ENCODE results near the gene SQOR. TPM values are rescaled to one million over a fixed set of nuclear protein-coding genes. Genes with fewer than 3 reads are reported as not detected.

Gene SQOR
- polyA plus RNA-seq, 2 of the 4 experiments (the other 2 are of a cell fraction), result 33.8 to 71.7 TPM

DNA sequence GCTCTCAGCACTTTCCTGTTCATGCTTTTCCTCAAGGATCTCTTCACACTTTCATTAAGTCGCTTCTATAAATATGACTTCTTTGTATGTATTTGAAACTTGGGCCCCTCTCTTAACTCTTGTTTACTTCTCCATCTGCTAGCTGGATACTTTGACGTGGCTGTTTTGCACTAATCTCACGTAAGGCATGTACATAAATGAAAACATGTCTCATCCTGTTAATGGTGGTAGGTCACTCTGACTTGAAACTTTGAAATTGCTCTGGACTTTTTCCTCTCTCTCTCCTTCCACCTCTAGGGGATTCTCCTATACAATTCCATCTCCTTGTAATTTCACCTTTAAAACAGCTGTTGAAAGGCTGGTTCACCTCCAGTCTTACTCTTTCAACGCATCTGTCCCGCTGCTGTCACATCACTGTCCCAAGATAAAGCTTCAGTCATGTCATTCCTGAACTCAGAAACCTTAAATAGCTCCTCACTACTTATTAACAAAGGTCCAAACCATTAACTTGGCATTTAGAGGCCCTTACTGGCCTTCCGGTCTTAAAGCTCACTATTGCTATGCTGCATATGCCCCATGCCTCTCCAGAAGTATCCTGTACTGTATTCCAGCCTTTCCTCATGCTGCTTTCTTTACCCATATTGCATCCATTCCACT, 46.5 kb upstream of the SQOR start:
- Histone ChIP-seq H3K4me3 (peak overlapping the region; percentile 75), H3K4me1 (peaks cover 23% of the 10 kb centered on the region; the same call in 2 of the 3 replicates), H3K27ac (peak overlapping the region; percentile 95 to 98), H3K9me3 (no peaks in the 10 kb centered on the region), H3K4me2 (peak overlapping the region; percentile 97)
- DNase-seq (ENCODE audit: low read depth in 1 of 2, low spot score in 1 of 2) (no peak), FAIRE-seq (no peak), ATAC-seq (no peak)
- ChIA-PET POLR2A (no interaction called here), CTCF (interaction anchor here (1.3 to 3.9 kb wide), 3 partner anchors 25 to 157 kb away, joined by 4 to 21 read pairs (median 11); no protein-coding TSS in a partner anchor)
- no peak for TF ChIP-seq KDM5A (IDR thresholded peaks at IDR 0.05)
- TF ChIP-seq, protein P1, sequence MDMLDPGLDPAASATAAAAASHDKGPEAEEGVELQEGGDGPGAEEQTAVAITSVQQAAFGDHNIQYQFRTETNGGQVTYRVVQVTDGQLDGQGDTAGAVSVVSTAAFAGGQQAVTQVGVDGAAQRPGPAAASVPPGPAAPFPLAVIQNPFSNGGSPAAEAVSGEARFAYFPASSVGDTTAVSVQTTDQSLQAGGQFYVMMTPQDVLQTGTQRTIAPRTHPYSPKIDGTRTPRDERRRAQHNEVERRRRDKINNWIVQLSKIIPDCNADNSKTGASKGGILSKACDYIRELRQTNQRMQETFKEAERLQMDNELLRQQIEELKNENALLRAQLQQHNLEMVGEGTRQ (IDR thresholded peaks at IDR 0.05), result no peak
- TF ChIP-seq SREBF2 (IDR thresholded peaks at IDR 0.05), result no peak
- no peak for TF ChIP-seq FOSB (CRISPR knock-in tag; IDR thresholded peaks at IDR 0.05)
- TF ChIP-seq, protein P2, sequence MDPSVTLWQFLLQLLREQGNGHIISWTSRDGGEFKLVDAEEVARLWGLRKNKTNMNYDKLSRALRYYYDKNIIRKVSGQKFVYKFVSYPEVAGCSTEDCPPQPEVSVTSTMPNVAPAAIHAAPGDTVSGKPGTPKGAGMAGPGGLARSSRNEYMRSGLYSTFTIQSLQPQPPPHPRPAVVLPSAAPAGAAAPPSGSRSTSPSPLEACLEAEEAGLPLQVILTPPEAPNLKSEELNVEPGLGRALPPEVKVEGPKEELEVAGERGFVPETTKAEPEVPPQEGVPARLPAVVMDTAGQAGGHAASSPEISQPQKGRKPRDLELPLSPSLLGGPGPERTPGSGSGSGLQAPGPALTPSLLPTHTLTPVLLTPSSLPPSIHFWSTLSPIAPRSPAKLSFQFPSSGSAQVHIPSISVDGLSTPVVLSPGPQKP (IDR thresholded peaks at IDR 0.05; ENCODE audit: low read depth, low read length), result no peak
- TF ChIP-seq HOXA7 (CRISPR knock-in tag; IDR thresholded peaks at IDR 0.05), result no peak
- TF ChIP-seq, protein P3, sequence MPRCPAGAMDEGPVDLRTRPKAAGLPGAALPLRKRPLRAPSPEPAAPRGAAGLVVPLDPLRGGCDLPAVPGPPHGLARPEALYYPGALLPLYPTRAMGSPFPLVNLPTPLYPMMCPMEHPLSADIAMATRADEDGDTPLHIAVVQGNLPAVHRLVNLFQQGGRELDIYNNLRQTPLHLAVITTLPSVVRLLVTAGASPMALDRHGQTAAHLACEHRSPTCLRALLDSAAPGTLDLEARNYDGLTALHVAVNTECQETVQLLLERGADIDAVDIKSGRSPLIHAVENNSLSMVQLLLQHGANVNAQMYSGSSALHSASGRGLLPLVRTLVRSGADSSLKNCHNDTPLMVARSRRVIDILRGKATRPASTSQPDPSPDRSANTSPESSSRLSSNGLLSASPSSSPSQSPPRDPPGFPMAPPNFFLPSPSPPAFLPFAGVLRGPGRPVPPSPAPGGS (IDR thresholded peaks at IDR 0.05), result no peak
- TF ChIP-seq EHMT2 (IDR thresholded peaks at IDR 0.05; ENCODE audit: low read depth), result no peak
- TF ChIP-seq JUN (IDR thresholded peaks at IDR 0.05), result no peak
- TF ChIP-seq SMC3 (IDR thresholded peaks at IDR 0.05), result no peak
- TF ChIP-seq NFE2L2 (conservative IDR thresholded peaks at IDR 0.05; ENCODE audit: low read length), result no peak
- TF ChIP-seq PHF8 (IDR thresholded peaks at IDR 0.05; ENCODE audit: borderline replicate concordance, low read depth), result no peak
- 38% methylated on average over 6 of the region's 6 CpGs for WGBS (ENCODE audit: missing lambda C conversion rate)

GRCh38 chr15:45589256-45589655, 45.6 kb upstream of the SQOR start:
- H3K4me3 ChIP-seq, result no peak overlapping the region
- no peak for ATAC-seq
- no peak overlapping the region for H3K27ac ChIP-seq
- no peak for TF ChIP-seq ZSCAN20 (CRISPR knock-in tag; IDR thresholded peaks at IDR 0.05)
- no peak for TF ChIP-seq RARB (CRISPR knock-in tag; IDR thresholded peaks at IDR 0.05)
- no peak for TF ChIP-seq EP300 (IDR thresholded peaks at IDR 0.05)
- TF ChIP-seq HOXA7 (CRISPR knock-in tag; IDR thresholded peaks at IDR 0.05), result no peak
- TF ChIP-seq TFCP2L1 (CRISPR knock-in tag; IDR thresholded peaks at IDR 0.05), result no peak
- no peak for TF ChIP-seq JUN (IDR thresholded peaks at IDR 0.05)
- TF ChIP-seq CBX2 (IDR thresholded peaks at IDR 0.05; ENCODE audit: borderline replicate concordance, low read depth), result no peak
- TF ChIP-seq, protein P4, sequence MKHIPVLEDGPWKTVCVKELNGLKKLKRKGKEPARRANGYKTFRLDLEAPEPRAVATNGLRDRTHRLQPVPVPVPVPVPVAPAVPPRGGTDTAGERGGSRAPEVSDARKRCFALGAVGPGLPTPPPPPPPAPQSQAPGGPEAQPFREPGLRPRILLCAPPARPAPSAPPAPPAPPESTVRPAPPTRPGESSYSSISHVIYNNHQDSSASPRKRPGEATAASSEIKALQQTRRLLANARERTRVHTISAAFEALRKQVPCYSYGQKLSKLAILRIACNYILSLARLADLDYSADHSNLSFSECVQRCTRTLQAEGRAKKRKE (CRISPR knock-in tag; IDR thresholded peaks at IDR 0.05; ENCODE audit: low read depth), result no peak
- no peak for TF ChIP-seq CEBPB (IDR thresholded peaks at IDR 0.05)
- no peak for TF ChIP-seq NFE2L2 (conservative IDR thresholded peaks at IDR 0.05; ENCODE audit: low read length)
- TF ChIP-seq E2F6 (IDR thresholded peaks at IDR 0.05; ENCODE audit: borderline replicate concordance, low read depth), result no peak
- TF ChIP-seq HOXB5 (CRISPR knock-in tag; IDR thresholded peaks at IDR 0.05), result no peak
- TF ChIP-seq PHF8 (IDR thresholded peaks at IDR 0.05; ENCODE audit: borderline replicate concordance, low read depth), result no peak
- TF ChIP-seq ESRRA (IDR thresholded peaks at IDR 0.05; ENCODE audit: borderline replicate concordance, low read length), result no peak
- no peak for TF ChIP-seq CTCF (IDR thresholded peaks at IDR 0.05)
- TF ChIP-seq HMGXB4 (CRISPR knock-in tag; IDR thresholded peaks at IDR 0.05; ENCODE audit: borderline replicate concordance), result no peak
- TF ChIP-seq EHF (CRISPR knock-in tag; IDR thresholded peaks at IDR 0.05), result no peak
- TF ChIP-seq BHLHE40 (IDR thresholded peaks at IDR 0.05; ENCODE audit: low read depth, low read length), result no peak
- 71% methylated on average over 5 of the region's 5 CpGs for whole genome bisulfite sequencing (ENCODE audit: missing lambda C conversion rate)
- ChIA-PET POLR2A (no interaction called here), CTCF (interaction anchor here (0.8 to 3.9 kb wide), 4 partner anchors 22 to 158 kb away, joined by 4 to 21 read pairs (median 4); no protein-coding TSS in a partner anchor)
- peak overlapping the region; percentile 97 for H3K4me2 ChIP-seq
- no peaks in the 10 kb centered on the region for H3K9me3 ChIP-seq
- peaks cover 23% of the 10 kb centered on the region; the same call in 2 of the 3 replicates for H3K4me1 ChIP-seq
- no peak for FAIRE-seq
- no peak for DNase-seq (ENCODE audit: low read depth in 1 of 2, low spot score in 1 of 2)
